HG03025 (cell line): ENCODE measurements around the gene TNKS1BP1.

ENCODE experiments used
- ATAC-seq: cut with Tn5 transposase; IDR thresholded peaks from one replicate; pipeline ENCODE4 v1.9.1; 2021; ENCODE audit warnings: mild to moderate bottlenecking, moderate library complexity; ENCODE audit not compliant: unreplicated experiment, low FRiP score

The TNKS1BP1 gene

GRCh38 chr11:57313071-57313787 is 11.5 kb downstream of the TNKS1BP1 start:
- no peak for ATAC-seq

GRCh38 chr11:57312511-57313021 is 12.2 kb downstream of the TNKS1BP1 start:
- ATAC-seq, result no peak

- peak; percentile 92 for ATAC-seq
These were observed 13.4 kb downstream of the TNKS1BP1 start for GRCh38 chr11:57311109-57311936.

- ATAC-seq, result no peak
These were observed 14.1 kb downstream of the TNKS1BP1 start for GRCh38 chr11:57310630-57311086.

- ATAC-seq, result no peak
These were observed 14.7 kb downstream of the TNKS1BP1 start for GRCh38 chr11:57310091-57310490.

- no peak for ATAC-seq
These were observed 15.4 kb downstream of the TNKS1BP1 start for GRCh38 chr11:57309106-57310059.

GRCh38 chr11:57308426-57309060 is 16.2 kb downstream of the TNKS1BP1 start:
- ATAC-seq, result no peak

GRCh38 chr11:57307666-57308270 is 17.0 kb downstream of the TNKS1BP1 start:
- ATAC-seq, result no peak

- no peak for ATAC-seq
These were observed 17.7 kb downstream of the TNKS1BP1 start for GRCh38 chr11:57306940-57307565.

GRCh38 chr11:57306161-57306876 is 18.4 kb downstream of the TNKS1BP1 start:
- no peak for ATAC-seq

- ATAC-seq, result no peak
These were observed 19.2 kb downstream of the TNKS1BP1 start for GRCh38 chr11:57305523-57305922.

GRCh38 chr11:57303990-57304579 is 20.7 kb downstream of the TNKS1BP1 start:
- no peak for ATAC-seq

- ATAC-seq, result no peak
These were observed 21.3 kb downstream of the TNKS1BP1 start for GRCh38 chr11:57303280-57303989.

- no peak for ATAC-seq
These were observed 22.3 kb downstream of the TNKS1BP1 start for GRCh38 chr11:57302489-57302888.

- no peak for ATAC-seq
These were observed 22.9 kb downstream of the TNKS1BP1 start for GRCh38 chr11:57301711-57302423.

GRCh38 chr11:57300785-57301184 is 24.0 kb downstream of the TNKS1BP1 start:
- ATAC-seq, result no peak
